ENCODE measurements around the gene MORN1. TPM values are rescaled to one million over a fixed set of nuclear protein-coding genes. Genes with fewer than 3 reads are reported as not detected.

The MORN1 gene
- total and polyA plus RNA-seq, 2 experiments from 2014 or later: 10.8 to 24.4 TPM

- Histone ChIP-seq H3K4me1 (ENCODE audit: low read depth) (peaks cover 32% of the 10 kb centered on the region), H3K9me3 (ENCODE audit: low read depth) (no peaks in the 10 kb centered on the region), H3K27ac (no peak overlapping the region), H3K27me3 (peaks cover 3% of the 10 kb centered on the region), H3K4me3 (no peak overlapping the region), H3K36me3 (no peaks in the 10 kb centered on the region)
- no peak for DNase-seq (ENCODE audit: low read depth in 1 of 2, low spot score in 1 of 2)
- no peak for TF ChIP-seq CTCF (IDR thresholded peaks at IDR 0.05; ENCODE audit: low read depth, low read length)
Observed at GRCh38 chr1:2320006-2320405, 71.3 kb downstream of the MORN1 start.

- TF ChIP-seq CTCF (IDR thresholded peaks at IDR 0.05; ENCODE audit: low read depth, low read length): no peak
- Histone ChIP-seq H3K9me3 (ENCODE audit: low read depth) (no peaks in the 10 kb centered on the region), H3K36me3 (no peaks in the 10 kb centered on the region), H3K27me3 (no peaks in the 10 kb centered on the region), H3K27ac (no peak overlapping the region), H3K4me1 (ENCODE audit: low read depth) (peaks cover 32% of the 10 kb centered on the region), H3K4me3 (no peak overlapping the region)
- no peak for DNase-seq (ENCODE audit: low read depth in 1 of 2, low spot score in 1 of 2)
Observed at GRCh38 chr1:2319291-2319690, 72.1 kb downstream of the MORN1 start.

- H3K4me3 ChIP-seq: no peak overlapping the region
- no peaks in the 10 kb centered on the region for H3K36me3 ChIP-seq
- no peaks in the 10 kb centered on the region for H3K9me3 ChIP-seq (ENCODE audit: low read depth)
- TF ChIP-seq CTCF (IDR thresholded peaks at IDR 0.05; ENCODE audit: low read depth, low read length): no peak
- H3K27ac ChIP-seq: no peak overlapping the region
- DNase-seq (ENCODE audit: low read depth in 1 of 2, low spot score in 1 of 2): no peak
- peaks cover 38% of the 10 kb centered on the region for H3K4me1 ChIP-seq (ENCODE audit: low read depth)
- H3K27me3 ChIP-seq: no peaks in the 10 kb centered on the region
Observed at GRCh38 chr1:2318314-2319278, 72.8 kb downstream of the MORN1 start.

- peak overlapping the region; percentile 95 for H3K27ac ChIP-seq
- H3K36me3 ChIP-seq: no peaks in the 10 kb centered on the region
- H3K9me3 ChIP-seq (ENCODE audit: low read depth): no peaks in the 10 kb centered on the region
- TF ChIP-seq CTCF (IDR thresholded peaks at IDR 0.05; ENCODE audit: low read depth, low read length): no peak
- H3K27me3 ChIP-seq: no peaks in the 10 kb centered on the region
- no peak for DNase-seq (ENCODE audit: low read depth in 1 of 2, low spot score in 1 of 2)
- H3K4me1 ChIP-seq (ENCODE audit: low read depth): peaks cover 36% of the 10 kb centered on the region
- H3K4me3 ChIP-seq: no peak overlapping the region
Observed at GRCh38 chr1:2317230-2318065, 73.9 kb downstream of the MORN1 start.

- H3K27ac ChIP-seq: peak overlapping the region; percentile 95
- TF ChIP-seq CTCF (IDR thresholded peaks at IDR 0.05; ENCODE audit: low read depth, low read length): no peak
Observed at GRCh38 chr1:2316451-2316961, 74.8 kb downstream of the MORN1 start.

More at GRCh38 chr1:2316451-2316961, 74.8 kb downstream of the MORN1 start:
- Histone ChIP-seq H3K27me3 (no peaks in the 10 kb centered on the region), H3K4me1 (ENCODE audit: low read depth) (peaks cover 27% of the 10 kb centered on the region), H3K4me3 (no peak overlapping the region), H3K36me3 (no peaks in the 10 kb centered on the region), H3K9me3 (ENCODE audit: low read depth) (no peaks in the 10 kb centered on the region)
- no peak for DNase-seq (ENCODE audit: low read depth in 1 of 2, low spot score in 1 of 2)

All from cardiac muscle cell (in vitro differentiated cells and primary cell).